H9 (cell line): ENCODE results near the gene CASQ2. TPM values are rescaled to one million over a fixed set of nuclear protein-coding genes. Genes with fewer than 3 reads are reported as not detected.

Experiments
- DNase-seq: peaks from one replicate; pipeline ENCODE4 v3.0.0-alpha.2; 2017
- H2AFZ ChIP-seq: one replicate; pipeline ENCODE4 v1.6.1; 2013; ENCODE audit warnings: mild to moderate bottlenecking, low read length, control low read depth, moderate library complexity
- H2AK5ac ChIP-seq: 2 replicates; pipeline ENCODE4 v1.6.1; 2013; ENCODE audit warnings: low read length, control low read depth, mixed read lengths; ENCODE audit not compliant: insufficient read length
- H2BK120ac ChIP-seq: one replicate; pipeline ENCODE4 v1.6.1; 2013; ENCODE audit warnings: low read depth, mild to moderate bottlenecking, low read length, control low read depth, inconsistent platforms; ENCODE audit not compliant: poor library complexity, severe bottlenecking
- H2BK12ac ChIP-seq: 2 replicates; pipeline ENCODE4 v1.6.1; 2013; ENCODE audit warnings: low read length, control low read depth, mixed read lengths, low read depth; ENCODE audit not compliant: insufficient read length
- H2BK15ac ChIP-seq: 2 replicates; pipeline ENCODE4 v1.6.1; 2013; ENCODE audit warnings: low read depth, low read length, control low read depth
- H2BK20ac ChIP-seq: one replicate; pipeline ENCODE4 v1.6.1; 2013; ENCODE audit warnings: low read depth, mild to moderate bottlenecking, low read length, control low read depth, inconsistent platforms; ENCODE audit not compliant: poor library complexity, severe bottlenecking
- H2BK5ac ChIP-seq: 2 replicates; pipeline ENCODE4 v1.6.1; 2013; ENCODE audit warnings: low read length, control low read depth, mixed read lengths; ENCODE audit not compliant: insufficient read length
- H3K14ac ChIP-seq: 2 replicates; pipeline ENCODE4 v1.6.1; 2013; ENCODE audit warnings: low read length, control low read depth; ENCODE audit not compliant: insufficient read depth
- H3K18ac ChIP-seq: 2 replicates; pipeline ENCODE4 v1.6.1; 2013; ENCODE audit warnings: low read depth, mild to moderate bottlenecking, mixed read lengths, low read length, control low read depth; ENCODE audit not compliant: insufficient read length
- H3K23ac ChIP-seq: 2 replicates; pipeline ENCODE4 v1.6.1; 2013; ENCODE audit warnings: low read length, control low read depth, mixed read lengths, low read depth; ENCODE audit not compliant: insufficient read length
- H3K23me2 ChIP-seq: 2 replicates; pipeline ENCODE4 v1.6.1; 2013; ENCODE audit warnings: low read depth, mild to moderate bottlenecking, mixed read lengths, low read length, control low read depth; ENCODE audit not compliant: insufficient read length, poor library complexity, severe bottlenecking
- H3K27ac ChIP-seq: 2 replicates; pipeline ENCODE4 v1.5.1; 2013; ENCODE audit warnings: low read length, control low read depth, mixed read lengths, low read depth; ENCODE audit not compliant: insufficient read length
- H3K27me3 ChIP-seq: 2 replicates; pipeline ENCODE4 v1.6.1; 2013; ENCODE audit warnings: low read length, control low read depth, inconsistent platforms; ENCODE audit not compliant: insufficient read depth
- H3K4ac ChIP-seq: 2 replicates; pipeline ENCODE4 v1.6.1; 2013; ENCODE audit warnings: low read depth, mild to moderate bottlenecking, control low read depth, inconsistent platforms, low read length, moderate library complexity
- H3K4me1 ChIP-seq: 2 replicates; pipeline ENCODE4 v1.6.1; 2013; ENCODE audit warnings: low read length, control low read depth, inconsistent platforms; ENCODE audit not compliant: insufficient read depth
- H3K4me2 ChIP-seq: 2 replicates; pipeline ENCODE4 v1.6.1; 2013; ENCODE audit warnings: low read length, control low read depth, mixed read lengths; ENCODE audit not compliant: insufficient read length, insufficient read depth
- H3K56ac ChIP-seq: 2 replicates; pipeline ENCODE4 v1.6.1; 2013; ENCODE audit warnings: low read depth, mild to moderate bottlenecking, mixed read lengths, low read length, control low read depth; ENCODE audit not compliant: insufficient read length
- H3K79me1 ChIP-seq: 2 replicates; pipeline ENCODE4 v1.6.1; 2013; ENCODE audit warnings: low read depth, mild to moderate bottlenecking, moderate library complexity, low read length, control low read depth, inconsistent platforms; ENCODE audit not compliant: insufficient read depth, poor library complexity, severe bottlenecking
- H3K79me2 ChIP-seq: 2 replicates; pipeline ENCODE4 v1.6.1; 2013; ENCODE audit warnings: low read length, control low read depth, inconsistent platforms; ENCODE audit not compliant: insufficient read depth
- H3K9ac ChIP-seq: 2 replicates; pipeline ENCODE4 v1.6.1; 2013; ENCODE audit warnings: low read length, control low read depth, mixed read lengths; ENCODE audit not compliant: insufficient read length; ENCODE audit errors: extremely low read depth
- H3K9me3 ChIP-seq: one replicate; pipeline ENCODE4 v1.6.1; 2013; ENCODE audit warnings: low read depth, low read length, inconsistent platforms; ENCODE audit not compliant: control insufficient read depth
- H3T11ph ChIP-seq: one replicate; pipeline ENCODE4 v1.6.1; 2013; ENCODE audit warnings: mild to moderate bottlenecking, low read length, control low read depth, inconsistent platforms
- H4K20me1 ChIP-seq: one replicate; pipeline ENCODE4 v1.6.1; 2013; ENCODE audit not compliant: control insufficient read depth, insufficient read length, insufficient read depth
- H4K5ac ChIP-seq: 2 replicates; pipeline ENCODE4 v1.6.1; 2013; ENCODE audit warnings: low read depth, mild to moderate bottlenecking, mixed read lengths, low read length, control low read depth; ENCODE audit not compliant: insufficient read length
- H4K8ac ChIP-seq: replicated peaks from 2 replicates; pipeline ENCODE4 v1.6.1; 2013; ENCODE audit warnings: low read length, control low read depth, mixed read lengths, low read depth; ENCODE audit not compliant: insufficient read length
- H4K91ac ChIP-seq: 2 replicates; pipeline ENCODE4 v1.6.1; 2013; ENCODE audit warnings: low read depth, mild to moderate bottlenecking, moderate library complexity, mixed read lengths, low read length, control low read depth; ENCODE audit not compliant: insufficient read length
- H3K27ac Mint-ChIP-seq, 3 experiments: 2 replicates in 2 of 3; 3 replicates in 1 of 3; pipeline ENCODE4 v1.8.0; 2020 to 2021; ENCODE audit warnings: mixed read lengths in 3 of 3, mild to moderate bottlenecking in 1 of 3, moderate library complexity in 1 of 3
- H3K27me3 Mint-ChIP-seq: 2 replicates; pipeline ENCODE4 v1.8.0; 2021; ENCODE audit warnings: low read depth, mild to moderate bottlenecking, moderate library complexity, mixed read lengths
- H3K36me3 Mint-ChIP-seq, 3 experiments: 2 replicates in 2 of 3; 3 replicates in 1 of 3; pipeline ENCODE4 v1.8.0; 2020 to 2021; ENCODE audit warnings: low read depth in 3 of 3, mixed read lengths in 3 of 3; ENCODE audit not compliant: insufficient read depth in 1 of 3
- H3K4me1 Mint-ChIP-seq, 2 experiments: 2 replicates each; pipeline ENCODE4 v1.8.0; 2020; ENCODE audit warnings: mixed read lengths in 2 of 2
- H3K4me3 Mint-ChIP-seq, 2 experiments: 2 replicates in 1 of 2; 3 replicates in 1 of 2; pipeline ENCODE4 v1.8.0; 2020 to 2021; ENCODE audit warnings: mild to moderate bottlenecking in 2 of 2, mixed read lengths in 2 of 2, moderate library complexity in 1 of 2
- H3K9me3 Mint-ChIP-seq, 2 experiments: 2 replicates in 1 of 2; 3 replicates in 1 of 2; pipeline ENCODE4 v1.8.0; 2020; ENCODE audit warnings: mild to moderate bottlenecking in 2 of 2, mixed read lengths in 2 of 2, moderate library complexity in 1 of 2
- CTCF ChIP-seq: fragments of 200-600 bp; sonication (generic); conservative IDR thresholded peaks from 3 replicates; pipeline ENCODE4 v1.8.0; 2021; ENCODE audit warnings: antibody characterized with exemption, mild to moderate bottlenecking
- WGBS: extraction: QIAGEN DNeasy Blood & Tissue Kit; methylation state at CpG from one replicate; pipeline ENCODE4 v1.1.7; 2013; ENCODE audit warnings: missing lambda C conversion rate, low lambda C conversion rate, mixed read lengths; ENCODE audit not compliant: insufficient read length; ENCODE audit errors: extremely low coverage; 5-methylcytosine and 5-hydroxymethylcytosine counted together
- total RNA-seq: library from RNA; stranded (reverse); gene quantifications from 2 replicates; pipeline ENCODE4 v1.2.1, GENCODE V29; 2021

Gene CASQ2
- total RNA-seq, 1 experiment from 2014 or later = not detected

- WGBS = 100% methylated on average over 1 of the region's 5 CpGs
- Histone ChIP-seq H3K14ac (no peak overlapping the region), H3T11ph (no peak overlapping the region), H3K23me2 (no peaks in the 10 kb centered on the region), H3K18ac (no peak overlapping the region), H2BK120ac (no peak overlapping the region), H4K5ac (no peak overlapping the region), H3K9ac (no peak overlapping the region), H3K4ac (no peak overlapping the region), H2AFZ (no peak overlapping the region), H4K91ac (no peak overlapping the region), H3K56ac (no peak overlapping the region), H3K27ac (no peak overlapping the region), H3K4me1 (no peaks in the 10 kb centered on the region; the same call in 1 of the 2 replicates), H2BK20ac (no peak overlapping the region), H3K27me3 (no peaks in the 10 kb centered on the region; the same call in 1 of the 2 replicates), H3K9me3 (no peaks in the 10 kb centered on the region), H3K79me1 (no peaks in the 10 kb centered on the region), H3K4me2 (no peak overlapping the region), H3K79me2 (no peaks in the 10 kb centered on the region), H2BK12ac (no peak overlapping the region), H4K20me1 (no peaks in the 10 kb centered on the region), H2BK15ac (no peak overlapping the region), H3K23ac (no peak overlapping the region), H2BK5ac (no peak overlapping the region), H2AK5ac (no peak overlapping the region), H4K8ac (no peak overlapping the region)
- no peak for DNase-seq
- Mint-ChIP-seq H3K4me3 (no peak overlapping the region), H3K36me3 (no peaks in the 10 kb centered on the region), H3K9me3 (peaks cover 0 to 4% of the 10 kb centered on the region in 2 experiments; a peak in 1 of 5 replicates), H3K27ac (no peak overlapping the region), H3K4me1 (peaks cover 18 to 21% of the 10 kb centered on the region in 2 experiments), H3K27me3 (0 out of 2 replicates have a peak, but pooled peaks cover 2% of the 10 kb centered on the region)
- TF ChIP-seq CTCF = no peak
Measured at GRCh38 chr1:115718011-115718754, 50.3 kb downstream of the CASQ2 start.
